Colon (tissue), 2 donors: ENCODE results near the gene NAP1L4.
"Not testable (repeated sequence)": the region's sequence is repeated elsewhere in the genome, so short reads cannot be mapped to it uniquely, and the experiment has no call there.

Experiments
- FAIRE-seq: peaks from 2 replicates; lab custom pipeline; 2012; peaks lifted over from hg19 to GRCh38; lab: Jason Lieb, UNC
- donor health status: control.
- donor health status: control.

The NAP1L4 gene

DNA sequence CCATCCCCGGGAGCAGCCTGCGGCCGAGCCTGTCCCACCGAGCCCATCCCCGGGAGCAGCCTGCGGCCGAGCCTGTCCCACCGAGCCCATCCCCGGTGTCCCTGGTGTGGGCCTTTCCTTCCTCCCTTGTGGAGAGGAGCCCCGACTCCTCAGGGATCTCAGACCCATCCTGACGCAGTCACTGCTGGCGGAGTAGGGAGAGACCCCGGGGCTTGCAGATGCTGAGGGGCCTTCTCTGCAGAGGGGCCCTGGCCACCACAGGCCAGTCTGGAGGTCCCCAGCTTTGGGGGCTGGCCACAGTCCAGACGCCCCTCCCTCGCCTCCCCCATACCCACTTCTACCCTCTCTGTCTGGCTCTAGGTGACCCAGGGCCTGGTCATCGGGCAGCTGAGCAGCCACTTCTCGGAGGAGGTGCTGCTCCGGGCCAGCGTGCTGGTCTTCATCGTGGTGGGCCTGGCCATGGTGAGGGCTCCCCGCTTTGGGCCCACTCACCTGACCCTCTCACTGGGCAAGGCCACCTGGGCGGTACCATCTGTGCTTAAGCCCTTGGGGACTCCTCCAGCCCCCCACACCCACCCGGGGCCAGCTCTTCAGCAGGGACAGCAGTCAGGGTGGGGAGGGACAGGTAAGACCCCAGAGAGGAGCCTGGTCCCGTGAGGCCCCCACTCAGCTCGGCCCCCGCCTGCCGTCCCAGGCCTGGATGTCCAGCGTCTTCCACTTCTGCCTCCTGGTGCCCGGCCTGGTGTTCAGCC is 70.2 kb downstream of the NAP1L4 start:
- FAIRE-seq = no peak

GRCh38 chr11:2921261-2921660 is 70.9 kb downstream of the NAP1L4 start:
- FAIRE-seq = no peak

DNA sequence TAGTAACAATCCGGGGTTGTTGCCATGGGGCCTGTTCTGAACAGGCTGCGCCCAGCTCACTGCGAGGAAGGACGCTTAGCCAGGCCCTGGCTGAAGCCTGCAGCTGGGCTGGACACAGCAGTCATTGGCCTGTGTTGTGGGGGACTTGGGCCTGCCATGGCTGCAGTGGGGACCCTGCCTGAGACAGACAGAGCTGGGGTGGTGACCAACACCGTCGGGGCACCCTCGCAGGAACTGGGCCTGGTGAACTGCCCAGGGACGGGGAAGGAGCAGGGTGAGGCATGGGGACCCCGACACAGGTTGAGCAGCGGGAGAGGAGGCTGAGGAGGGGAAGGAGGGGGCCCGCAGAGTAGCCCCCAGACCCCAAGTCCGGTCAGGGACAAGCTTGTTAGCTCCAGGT is 71.8 kb downstream of the NAP1L4 start:
- FAIRE-seq = no peak

DNA sequence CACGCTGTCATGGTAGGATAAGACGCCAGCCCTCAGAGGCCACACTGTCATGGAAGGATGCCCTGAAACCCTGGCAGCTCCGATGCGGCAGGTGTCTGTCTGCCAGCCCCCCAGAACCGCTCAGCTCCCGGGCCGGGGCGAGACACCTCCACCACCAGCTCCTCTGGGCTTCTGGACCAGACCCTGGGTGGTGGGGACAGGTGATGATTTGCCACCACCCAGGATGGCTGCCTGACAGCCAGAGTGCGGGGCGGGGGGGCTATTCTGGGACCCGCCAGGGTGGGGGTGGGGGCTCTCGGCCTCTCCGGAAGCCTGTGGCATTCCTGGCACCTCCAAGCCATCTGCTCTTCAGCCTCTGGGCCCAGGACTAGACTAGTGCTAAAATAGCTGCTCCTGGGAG is 72.3 kb downstream of the NAP1L4 start:
- no peak for FAIRE-seq

DNA sequence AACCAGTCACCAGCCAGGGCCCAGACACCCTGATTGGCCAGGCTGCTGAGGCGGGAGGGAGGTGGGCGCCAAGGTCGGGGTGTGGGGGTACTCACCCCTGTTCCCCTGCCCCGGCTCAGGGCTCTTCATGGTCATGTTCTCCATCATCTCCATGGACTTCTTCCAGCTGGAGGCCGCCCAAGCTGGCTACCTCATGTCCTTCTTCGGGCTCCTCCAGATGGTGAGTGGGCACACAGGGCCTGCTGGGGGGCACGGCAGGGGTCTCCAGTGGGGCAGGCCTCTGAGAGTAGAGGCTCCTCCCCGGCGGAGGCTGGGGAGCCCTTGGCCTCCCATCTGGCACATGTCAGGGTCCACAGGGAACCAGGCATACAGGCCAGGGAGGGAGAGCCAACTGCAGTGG is 72.9 kb downstream of the NAP1L4 start:
- FAIRE-seq = no peak

DNA sequence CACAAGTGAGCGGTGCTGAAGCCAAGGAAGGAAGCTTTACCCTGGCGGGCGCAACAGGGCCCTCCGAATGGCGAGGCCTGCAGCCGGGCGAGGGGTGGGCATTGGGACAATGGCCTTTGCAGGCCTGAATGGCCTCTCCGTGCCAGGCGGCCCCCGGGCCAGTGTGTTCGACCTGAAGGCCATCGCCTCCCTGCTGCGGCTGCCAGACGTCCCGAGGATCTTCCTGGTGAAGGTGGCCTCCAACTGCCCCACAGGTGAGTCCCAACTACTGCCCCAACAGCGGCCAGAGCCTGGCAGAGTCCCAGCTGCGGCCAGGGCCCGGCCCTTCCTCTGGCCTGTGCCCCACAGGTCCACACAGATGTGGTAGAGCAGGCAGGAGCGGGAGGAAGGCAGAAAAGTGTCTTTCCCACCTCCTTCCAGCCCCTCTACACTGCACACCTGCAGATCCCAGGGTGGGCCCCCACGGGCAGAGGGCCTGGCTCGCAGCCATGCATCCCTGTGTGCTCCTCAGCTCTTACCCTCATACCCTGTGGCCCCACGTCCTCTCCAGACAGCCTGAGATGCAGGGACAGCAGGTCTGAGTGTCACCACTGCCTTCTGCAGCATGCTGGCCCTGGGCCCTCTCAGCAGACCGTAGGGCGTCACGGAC is 74.2 kb downstream of the NAP1L4 start:
- FAIRE-seq = no peak

DNA sequence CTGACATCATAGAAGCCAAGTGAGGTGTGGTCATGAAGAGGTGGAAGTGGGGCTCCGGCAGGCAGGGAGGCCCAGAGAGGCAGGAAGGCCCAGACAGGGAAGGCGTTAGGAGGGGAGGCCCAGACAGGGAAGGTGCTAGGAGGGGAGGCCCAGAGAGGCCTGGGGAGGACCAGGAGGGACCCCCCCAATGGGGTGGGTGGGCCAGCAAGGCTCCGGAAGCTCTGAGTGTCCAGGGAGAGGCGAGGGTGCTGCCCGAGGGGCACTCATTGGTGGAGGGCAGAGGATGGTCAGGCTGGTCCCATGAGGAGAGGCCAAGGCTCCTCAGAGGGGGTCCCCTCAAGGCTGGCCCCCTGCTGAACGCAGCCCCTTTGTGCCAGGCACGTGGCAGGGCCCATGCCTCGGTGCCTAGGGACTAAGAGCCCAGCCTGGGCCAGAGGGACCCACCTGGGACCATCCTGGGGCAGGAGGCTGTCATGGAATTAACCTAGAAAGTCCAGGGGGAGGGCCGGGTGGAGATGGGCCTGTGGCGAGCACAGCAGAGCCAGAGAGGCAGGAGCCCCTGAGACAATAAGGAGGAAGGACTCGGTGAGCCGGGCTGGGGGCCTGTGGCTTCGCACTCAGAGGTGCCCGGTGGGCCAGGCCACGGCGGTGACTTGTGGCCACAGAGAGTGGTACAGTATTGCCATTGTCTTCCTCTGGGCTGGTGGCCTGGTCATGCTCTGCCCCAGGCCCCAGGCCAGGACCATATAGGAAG is 75.1 kb downstream of the NAP1L4 start:
- no peak for FAIRE-seq

GRCh38 chr11:2916114-2916891 is 75.8 kb downstream of the NAP1L4 start:
- no peak for FAIRE-seq

DNA sequence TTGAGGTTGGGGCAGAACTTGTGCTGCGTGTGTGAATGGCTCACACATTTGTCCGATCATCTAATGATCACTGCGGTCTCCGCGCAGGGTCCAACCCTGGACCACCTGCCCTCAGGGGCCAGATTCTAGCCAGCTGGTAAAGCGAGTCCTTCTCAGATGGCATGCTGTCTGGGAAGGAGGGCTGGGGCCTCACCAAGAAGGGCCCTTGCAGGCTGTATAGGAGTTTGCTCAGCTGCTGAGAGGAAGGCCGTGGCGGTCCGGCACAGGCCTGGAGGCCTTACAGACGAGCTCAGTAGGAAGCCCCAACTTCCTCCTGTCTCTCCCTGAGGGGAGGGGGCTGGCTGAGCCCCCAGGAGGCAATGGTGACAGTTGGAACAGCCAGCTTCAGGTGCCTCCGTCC is 76.7 kb downstream of the NAP1L4 start:
- FAIRE-seq = no peak

GRCh38 chr11:2914455-2915195 is 77.5 kb downstream of the NAP1L4 start:
- FAIRE-seq = no peak

- no peak for FAIRE-seq
These were observed 78.4 kb downstream of the NAP1L4 start for GRCh38 chr11:2913776-2914175.

DNA sequence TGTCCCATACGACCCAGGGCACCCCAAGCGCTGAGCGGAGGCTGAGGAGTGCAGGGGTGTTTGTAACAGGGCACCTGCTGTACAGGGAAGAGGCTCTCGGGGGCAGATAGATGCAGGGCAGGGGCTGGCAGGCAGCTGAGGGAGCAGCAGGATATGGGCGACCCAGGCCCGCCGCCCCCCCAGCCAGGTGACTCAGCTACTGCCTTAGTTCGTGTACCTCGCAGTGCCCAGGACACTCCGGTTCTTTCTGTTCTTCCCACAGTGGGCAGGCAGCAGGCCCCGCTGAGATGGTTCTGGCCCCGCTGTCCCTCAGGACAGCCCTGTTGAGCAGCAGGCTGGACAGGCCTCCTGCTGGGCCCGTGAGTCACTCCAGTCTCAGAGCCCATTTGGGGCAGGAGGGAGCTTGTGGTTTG is 79.1 kb downstream of the NAP1L4 start:
- no peak for FAIRE-seq

GRCh38 chr11:2912498-2912897 is 79.6 kb downstream of the NAP1L4 start:
- FAIRE-seq = no peak

DNA sequence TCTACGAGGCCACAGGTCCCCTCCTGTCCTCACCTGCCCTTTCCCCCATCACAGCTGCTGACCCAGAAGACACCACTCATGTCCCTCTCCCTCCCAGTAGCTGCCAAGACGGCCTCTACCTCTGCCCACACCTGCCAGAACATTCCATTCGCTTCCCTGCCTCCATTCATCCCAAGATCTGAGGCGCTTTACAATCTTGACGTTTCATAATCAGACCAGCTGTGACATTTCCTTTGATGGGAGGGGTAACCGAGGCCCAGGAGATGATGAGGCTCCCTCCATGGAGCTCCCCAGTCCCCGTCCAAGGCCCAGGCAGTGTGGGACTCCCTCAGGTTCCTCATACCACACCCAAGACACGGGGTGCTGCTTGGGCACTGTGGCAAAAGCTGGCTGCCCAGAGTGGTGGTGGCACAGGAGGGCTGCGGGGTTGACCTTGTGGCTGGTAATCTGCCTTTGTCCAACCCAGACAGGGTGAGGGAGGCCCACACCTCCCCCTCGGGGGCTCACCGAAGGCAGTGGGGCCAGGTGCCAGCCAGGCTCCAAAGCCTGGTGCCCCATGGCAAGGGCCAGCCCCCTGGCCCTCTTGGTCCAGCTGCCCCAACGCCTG is 80.2 kb downstream of the NAP1L4 start:
- no peak for FAIRE-seq

- no peak for FAIRE-seq
These were observed 80.9 kb downstream of the NAP1L4 start for GRCh38 chr11:2911088-2911784.

GRCh38 chr11:2910401-2910955 is 81.7 kb downstream of the NAP1L4 start:
- no peak for FAIRE-seq

GRCh38 chr11:2909133-2909902 is 82.8 kb downstream of the NAP1L4 start:
- FAIRE-seq = no peak

DNA sequence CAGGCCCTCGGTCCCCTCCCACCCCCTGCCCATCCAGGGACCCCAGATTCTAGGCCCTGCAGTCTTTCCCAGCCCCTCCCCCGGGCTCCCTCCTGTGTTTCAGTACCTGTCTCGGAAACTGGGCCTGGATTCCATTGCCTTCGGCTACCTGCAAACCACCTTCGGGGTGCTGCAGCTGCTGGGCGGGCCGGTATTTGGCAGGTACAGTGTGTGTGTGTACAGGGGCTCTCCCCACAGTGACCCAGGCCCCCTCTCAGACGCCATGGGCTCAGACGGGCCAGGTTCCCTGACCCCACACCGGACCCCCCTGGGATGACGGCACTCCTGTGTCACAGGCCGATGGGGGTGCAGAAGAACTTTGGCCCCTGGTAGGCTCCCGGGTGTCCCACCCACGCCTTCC is 84.0 kb downstream of the NAP1L4 start:
- FAIRE-seq = no peak

- FAIRE-seq = not testable (repeated sequence)
These were observed 86.8 kb downstream of the NAP1L4 start for GRCh38 chr11:2905299-2905698.
